Stimulated activated CD8-positive, alpha-beta memory T cell treated with anti-CD3 and anti-CD28 coated beads, Interleukin-12 subunit alpha, Interleukin-12 subunit beta, amount 100 ng/mL, for 24 hours (primary cell): ENCODE measurements around the gene IFNL2.
"Not testable (repeated sequence)": the region's sequence is repeated elsewhere in the genome, so short reads cannot be mapped to it uniquely, and the experiment has no call there.

Source experiments
- DNase-seq: peaks from one replicate; pipeline ENCODE4 v3.0.0-alpha.2; 2020; ENCODE audit errors: extremely low read depth

The IFNL2 gene

GRCh38 chr19:39297931-39298634 lies 29.9 kb downstream of the IFNL2 start:
- DNase-seq: no peak

- DNase-seq: no peak
Measured at GRCh38 chr19:39299404-39299803, 31.2 kb downstream of the IFNL2 start.

GRCh38 chr19:39299832-39300231 lies 31.6 kb downstream of the IFNL2 start:
- DNase-seq: no peak

GRCh38 chr19:39301021-39301420 lies 32.8 kb downstream of the IFNL2 start:
- no peak for DNase-seq

GRCh38 chr19:39301562-39301961 lies 33.4 kb downstream of the IFNL2 start:
- DNase-seq: no peak

- DNase-seq: no peak
Measured at GRCh38 chr19:39303373-39304184, 35.4 kb downstream of the IFNL2 start.

- DNase-seq: no peak
Measured at GRCh38 chr19:39304185-39304513, 36.0 kb downstream of the IFNL2 start.

GRCh38 chr19:39304701-39305571 lies 36.7 kb downstream of the IFNL2 start:
- no peak for DNase-seq

GRCh38 chr19:39306075-39306474 lies 37.9 kb downstream of the IFNL2 start:
- no peak for DNase-seq

- DNase-seq: no peak
Measured at GRCh38 chr19:39307046-39307821, 39.0 kb downstream of the IFNL2 start.

GRCh38 chr19:39307822-39308530 lies 39.8 kb downstream of the IFNL2 start:
- DNase-seq: no peak

GRCh38 chr19:39308531-39309304 lies 40.5 kb downstream of the IFNL2 start:
- DNase-seq: no peak

- not testable (repeated sequence) for DNase-seq
Measured at GRCh38 chr19:39309305-39309670, 41.1 kb downstream of the IFNL2 start.

GRCh38 chr19:39310558-39311311 lies 42.5 kb downstream of the IFNL2 start:
- DNase-seq: no peak

- DNase-seq: no peak
Measured at GRCh38 chr19:39314016-39314728, 46.0 kb downstream of the IFNL2 start.

- DNase-seq: no peak
Measured at GRCh38 chr19:39315933-39316332, 47.7 kb downstream of the IFNL2 start.

- no peak for DNase-seq
Measured at GRCh38 chr19:39316627-39317321, 48.6 kb downstream of the IFNL2 start.

GRCh38 chr19:39317476-39317875 lies 49.3 kb downstream of the IFNL2 start:
- DNase-seq: no peak
